Uterus (tissue), 4 donors: ENCODE measurements around the gene NTRK1. TPM values are rescaled to one million over a fixed set of nuclear protein-coding genes. Genes with fewer than 3 reads are reported as not detected.
"Not testable (repeated sequence)": the region's sequence is repeated elsewhere in the genome, so short reads cannot be mapped to it uniquely, and the experiment has no call there.

Experiments used
- DNase-seq, 2 donors: peaks; one replicate each; pipeline ENCODE4 v3.0.0-alpha.2; 2019 to 2020
- H3K27ac ChIP-seq, 2 donors: fragments of 200-600 bp; sonication (generic); 1 replicate in 1 of 2; 2 replicates in 1 of 2; pipeline ENCODE4 v1.5.1; 2016 to 2018
- H3K27me3 ChIP-seq, 2 donors: fragments of 200-600 bp; sonication (generic); one replicate each; pipeline ENCODE4 v1.5.1; 2018 to 2019; ENCODE audit warnings: control low read depth in 1 of 2
- H3K36me3 ChIP-seq, 2 donors: fragments of 200-600 bp; sonication (generic); one replicate each; pipeline ENCODE4 v1.5.1; 2019; ENCODE audit warnings: control low read depth in 1 of 2
- H3K4me1 ChIP-seq, 2 donors: fragments of 200-600 bp; sonication (generic); one replicate each; pipeline ENCODE4 v1.5.1; 2018 to 2019; ENCODE audit warnings: control low read depth in 1 of 2
- H3K4me3 ChIP-seq, 2 donors: fragments of 200-600 bp; sonication (generic); 1 replicate in 1 of 2; 2 replicates in 1 of 2; pipeline ENCODE4 v1.5.1; 2018 to 2019; ENCODE audit warnings: mild to moderate bottlenecking in 1 of 2
- H3K9me3 ChIP-seq, 2 donors: fragments of 200-600 bp; sonication (generic); one replicate each; pipeline ENCODE4 v1.5.1; 2019; ENCODE audit warnings: control low read depth in 1 of 2
- POLR2A ChIP-seq, 2 donors: fragments of 450-650 bp; IDR thresholded peaks; one replicate each; pipeline ENCODE4 v1.6.1; 2016; ENCODE audit warnings: antibody characterized with exemption in 2 of 2, mild to moderate bottlenecking in 1 of 2, moderate library complexity in 1 of 2
- intact Hi-C: fragments of 100-400 bp; cut with DNase I; formaldehyde crosslinking; loops from one replicate; pipeline ENCODE4 v1.15.1; 2023; ENCODE audit warnings: low total_unique reads
- total RNA-seq, 4 donors: library from RNA; depleted of rRNA in 3 of 4; stranded (reverse); fragments of >200 nt in 3 of 4; gene quantifications; one replicate each; pipeline versions ENCODE4 v1.1.0 to v1.2.4, GENCODE V29; 2014 to 2023
- TF ChIP-seq, protein P1 (sequence below), 4 experiments: fragments of 200-600 bp in 2 of 4; fragments of 450-650 bp in 2 of 4; sonication (generic) in 2 of 4; IDR thresholded peaks; one replicate each; pipeline ENCODE4 v1.5.1; 2016 to 2019; ENCODE audit warnings: antibody characterized with exemption in 4 of 4, mild to moderate bottlenecking in 2 of 4, moderate library complexity in 1 of 4
- donor health status: DM: yes; HTN: yes; CAD: no.

NTRK1 gene
- total RNA-seq, 4 donors from 2014 or later: 0.35 to 19.2 (median 3.6) TPM

DNA sequence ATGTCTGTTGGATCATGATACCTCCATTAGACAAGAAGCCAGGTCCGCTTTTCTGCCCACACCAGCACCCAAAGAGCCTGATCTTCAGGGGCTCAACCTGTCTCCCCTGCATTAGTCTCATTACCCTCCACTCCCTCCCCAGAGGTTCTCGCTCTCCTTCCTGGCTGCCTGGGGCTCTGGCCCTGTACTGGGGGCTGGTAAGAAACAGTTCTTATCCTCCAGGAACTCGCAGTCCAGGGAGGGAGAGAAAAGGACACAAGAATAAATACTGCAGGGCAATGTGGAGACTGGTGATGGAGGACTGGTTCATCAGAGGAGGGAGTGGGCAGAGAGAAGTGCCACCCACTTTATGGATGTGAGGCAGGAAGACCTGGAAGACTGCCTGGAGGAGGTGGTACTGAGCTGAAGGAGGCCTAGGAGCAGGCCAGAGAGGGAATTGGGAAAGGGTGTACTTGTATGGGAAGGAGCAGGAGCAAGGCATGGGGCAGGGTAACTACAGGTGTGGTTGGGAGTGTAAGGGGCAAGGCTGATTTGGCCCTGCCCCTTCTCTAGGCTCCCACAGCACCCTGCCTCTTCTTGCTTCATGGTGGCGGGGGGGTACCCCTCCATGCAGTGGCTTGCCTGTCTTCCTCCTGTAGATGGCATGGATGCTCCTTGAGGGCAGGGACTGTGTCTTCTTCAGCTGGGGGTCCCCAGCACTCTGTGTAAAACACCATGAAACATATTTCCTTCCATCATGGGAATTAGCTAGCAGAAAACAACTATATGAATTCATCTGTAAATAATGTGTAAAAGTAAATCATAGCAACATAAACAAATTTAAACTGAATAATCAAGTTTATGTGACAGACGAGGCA lies 64.7 kb downstream of the NTRK1 start:
- H3K27me3 ChIP-seq: peaks cover 0 to 14% of the 10 kb centered on the region in 2 donors
- intact Hi-C loops: no loop called here
- no peaks in the 10 kb centered on the region for H3K9me3 ChIP-seq
- H3K4me3 ChIP-seq: no peak overlapping the region
- DNase-seq: no peak
- TF ChIP-seq, protein P1, sequence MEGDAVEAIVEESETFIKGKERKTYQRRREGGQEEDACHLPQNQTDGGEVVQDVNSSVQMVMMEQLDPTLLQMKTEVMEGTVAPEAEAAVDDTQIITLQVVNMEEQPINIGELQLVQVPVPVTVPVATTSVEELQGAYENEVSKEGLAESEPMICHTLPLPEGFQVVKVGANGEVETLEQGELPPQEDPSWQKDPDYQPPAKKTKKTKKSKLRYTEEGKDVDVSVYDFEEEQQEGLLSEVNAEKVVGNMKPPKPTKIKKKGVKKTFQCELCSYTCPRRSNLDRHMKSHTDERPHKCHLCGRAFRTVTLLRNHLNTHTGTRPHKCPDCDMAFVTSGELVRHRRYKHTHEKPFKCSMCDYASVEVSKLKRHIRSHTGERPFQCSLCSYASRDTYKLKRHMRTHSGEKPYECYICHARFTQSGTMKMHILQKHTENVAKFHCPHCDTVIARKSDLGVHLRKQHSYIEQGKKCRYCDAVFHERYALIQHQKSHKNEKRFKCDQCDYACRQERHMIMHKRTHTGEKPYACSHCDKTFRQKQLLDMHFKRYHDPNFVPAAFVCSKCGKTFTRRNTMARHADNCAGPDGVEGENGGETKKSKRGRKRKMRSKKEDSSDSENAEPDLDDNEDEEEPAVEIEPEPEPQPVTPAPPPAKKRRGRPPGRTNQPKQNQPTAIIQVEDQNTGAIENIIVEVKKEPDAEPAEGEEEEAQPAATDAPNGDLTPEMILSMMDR (IDR thresholded peaks at IDR 0.05): no peak
- H3K36me3 ChIP-seq: no peaks in the 10 kb centered on the region
- H3K4me1 ChIP-seq: peaks cover 0 to 17% of the 10 kb centered on the region in 2 donors
- H3K27ac ChIP-seq: no peak overlapping the region

DNA sequence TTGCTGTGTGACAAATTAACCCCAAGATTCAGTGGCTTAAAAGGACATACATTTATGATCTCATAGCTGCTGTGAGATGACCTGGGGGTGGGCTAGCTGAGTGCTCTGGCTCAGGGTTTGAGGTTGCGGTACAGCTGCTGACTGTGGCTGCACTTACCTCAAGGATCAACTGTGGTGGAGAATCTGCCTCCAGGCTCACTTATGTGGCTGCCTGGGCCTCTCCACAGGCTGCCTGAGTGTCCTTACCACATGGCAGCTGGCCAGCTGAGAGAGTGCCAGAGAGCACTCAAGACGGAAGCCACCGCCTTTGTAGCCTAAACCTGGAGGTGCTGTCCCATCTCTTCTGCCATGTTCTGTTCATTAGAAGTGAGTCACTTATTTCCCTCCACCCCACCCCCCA lies 65.5 kb downstream of the NTRK1 start:
- no peak for DNase-seq
- no peak for TF ChIP-seq POLR2A (IDR thresholded peaks at IDR 0.05)
- Histone ChIP-seq H3K9me3 (no peaks in the 10 kb centered on the region), H3K4me1 (peaks cover 0 to 17% of the 10 kb centered on the region in 2 donors), H3K27me3 (peaks cover 0 to 7% of the 10 kb centered on the region in 2 donors), H3K27ac (no peak overlapping the region), H3K4me3 (no peak overlapping the region), H3K36me3 (no peaks in the 10 kb centered on the region)
- intact Hi-C loops: no loop called here

DNA sequence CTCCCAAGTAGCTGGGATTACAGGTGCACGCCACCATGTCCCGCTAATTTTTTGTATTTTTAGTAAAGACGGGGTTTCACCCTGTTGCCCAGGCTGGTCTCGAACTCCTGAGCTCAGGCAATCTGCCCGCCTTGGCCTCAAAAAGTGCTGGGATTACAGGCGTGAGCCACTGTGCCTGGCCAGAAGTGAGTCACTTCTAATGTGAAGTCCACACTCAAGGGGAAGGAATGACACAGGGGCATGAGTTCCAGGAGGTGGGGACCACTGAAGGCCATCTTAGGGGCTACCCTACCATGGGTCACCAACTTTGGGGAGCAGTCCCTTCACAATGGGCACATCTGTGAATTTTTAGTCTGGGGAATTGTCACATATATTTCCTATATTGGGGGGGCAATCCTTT lies 66.0 kb downstream of the NTRK1 start:
- peaks cover 0 to 17% of the 10 kb centered on the region in 2 donors for H3K4me1 ChIP-seq
- H3K27me3 ChIP-seq, H3K4me3 ChIP-seq, DNase-seq, intact Hi-C loops, H3K9me3 ChIP-seq, H3K27ac ChIP-seq, H3K36me3 ChIP-seq: not testable (repeated sequence)

DNA sequence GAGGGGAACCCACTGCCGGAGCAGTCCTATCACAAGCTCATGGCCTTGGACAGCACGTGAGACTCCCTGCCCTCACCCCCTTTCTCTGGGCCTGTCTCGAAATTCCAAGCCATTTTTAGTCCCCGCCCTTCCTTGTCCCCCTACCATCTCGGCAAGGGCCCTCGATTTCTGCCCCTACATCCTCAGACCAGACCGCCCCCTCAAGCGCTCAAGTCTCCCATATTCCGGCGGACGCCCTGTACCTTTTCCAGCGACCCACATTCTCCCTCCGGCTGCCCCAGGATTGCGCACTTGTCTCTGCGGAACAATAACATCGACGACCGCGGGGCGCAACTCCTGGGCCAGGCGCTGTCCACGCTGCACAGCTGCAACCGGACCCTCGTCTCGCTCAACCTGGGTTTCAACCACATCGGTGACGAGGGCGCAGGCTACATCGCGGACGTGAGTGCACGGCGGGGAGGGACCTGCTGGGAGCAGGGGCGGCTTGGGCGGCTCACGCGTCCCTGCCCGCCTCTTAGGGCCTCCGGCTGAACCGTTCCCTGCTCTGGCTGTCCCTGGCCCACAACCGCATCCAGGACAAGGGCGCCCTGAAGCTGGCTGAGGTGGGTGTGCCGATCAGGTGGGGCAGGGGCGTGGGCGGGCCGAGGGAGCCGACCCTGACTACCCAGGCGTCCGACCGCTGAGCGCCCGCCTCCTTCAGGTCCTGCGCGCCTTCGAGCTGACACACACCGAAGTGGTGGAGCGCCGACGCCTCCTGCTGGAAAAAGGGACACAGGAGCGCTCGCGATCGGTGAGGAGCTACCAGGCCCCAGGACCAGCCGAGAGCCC lies 66.8 kb downstream of the NTRK1 start:
- H3K4me1 ChIP-seq: peaks cover 0 to 17% of the 10 kb centered on the region in 2 donors
- no peak overlapping the region for H3K4me3 ChIP-seq
- H3K9me3 ChIP-seq: no peaks in the 10 kb centered on the region
- no peaks in the 10 kb centered on the region for H3K36me3 ChIP-seq
- H3K27ac ChIP-seq: no peak overlapping the region
- peaks cover 0 to 6% of the 10 kb centered on the region in 2 donors for H3K27me3 ChIP-seq
- intact Hi-C loops: no loop called here
- TF ChIP-seq POLR2A (IDR thresholded peaks at IDR 0.05): no peak
- TF ChIP-seq, protein P1 (IDR thresholded peaks at IDR 0.05): peak; percentile 51 to 67 (median 60)
- DNase-seq: peak; percentile 49 to 68

DNA sequence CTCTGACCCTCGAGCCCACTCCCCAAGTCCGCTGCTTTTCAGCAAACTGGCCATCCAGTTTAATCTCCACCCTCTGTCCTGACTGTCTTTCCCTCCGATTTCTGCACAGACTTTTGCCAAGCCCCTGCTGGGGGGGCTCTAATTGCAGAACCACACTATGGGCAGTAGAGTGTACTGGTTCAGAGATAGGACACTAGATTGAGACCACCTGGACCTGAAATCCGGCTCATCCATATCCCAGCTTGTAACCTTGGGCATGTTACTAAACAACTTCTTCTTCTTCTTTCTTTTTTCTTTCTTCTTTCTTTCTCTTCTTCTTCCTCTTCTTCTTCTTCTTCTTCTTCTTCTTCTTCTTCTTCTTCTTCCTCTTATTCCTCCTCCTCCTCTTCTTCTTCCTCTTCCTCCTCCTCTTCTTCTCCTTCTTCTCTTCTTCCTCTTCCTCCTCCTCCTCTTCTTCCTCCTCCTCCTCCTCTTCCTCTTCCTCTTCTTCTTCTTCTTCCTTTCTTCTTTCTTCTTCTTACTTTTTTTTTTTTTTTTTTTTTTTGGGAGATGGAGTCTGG lies 67.5 kb downstream of the NTRK1 start:
- no peaks in the 10 kb centered on the region for H3K36me3 ChIP-seq
- no peak overlapping the region for H3K4me3 ChIP-seq
- H3K27me3 ChIP-seq: peaks cover 0 to under 1% of the 10 kb centered on the region in 2 donors
- intact Hi-C loops: no loop called here
- H3K9me3 ChIP-seq: no peaks in the 10 kb centered on the region
- no peak overlapping the region for H3K27ac ChIP-seq
- peaks cover 0 to 17% of the 10 kb centered on the region in 2 donors for H3K4me1 ChIP-seq
- DNase-seq: no peak
- TF ChIP-seq POLR2A (IDR thresholded peaks at IDR 0.05): no peak
- TF ChIP-seq, protein P1 (IDR thresholded peaks at IDR 0.05): no peak
